CD4-positive, alpha-beta T cell (primary cell): ENCODE data around the gene EXD3. TPM values are rescaled to one million over a fixed set of nuclear protein-coding genes. Genes with fewer than 3 reads are reported as not detected.
A peak's percentile ranks its signal among the peaks of the same experiment; 100 is the strongest.

Experiments used
- ATAC-seq: fragments of 200-7000 bp; cut with Tn5 transposase; one replicate; pipeline ENCODE4 v1.10.0; 2022; ENCODE audit warnings: mild to moderate bottlenecking; ENCODE audit not compliant: poor library complexity
- CTCF ChIA-PET: fragments of 350-600 bp; sonication (Branson Sonifier 250); formaldehyde crosslinking; loops from one replicate; lab custom pipeline; 2021; ENCODE audit warnings: antibody characterized with exemption, inconsistent platforms; lab: Charles Lee
- POLR2A ChIA-PET: fragments of 350-600 bp; sonication (Branson Sonifier 250); formaldehyde crosslinking; loops from one replicate; lab custom pipeline; 2021; ENCODE audit warnings: antibody characterized with exemption, inconsistent platforms; lab: Charles Lee
- DNase-seq, 14 experiments: peaks; one replicate each; pipeline ENCODE4 v3.0.0-alpha.2; 2013 to 2020; ENCODE audit warnings: mixed read lengths in 2 of 14
- H3K27ac ChIP-seq, 2 donors: one replicate each; pipeline versions ENCODE4 v1.5.1 to v1.7.0; 2013; ENCODE audit warnings: low read length in 2 of 2, low read depth in 1 of 2, mild to moderate bottlenecking in 1 of 2
- H3K27me3 ChIP-seq, 2 experiments: 1 replicate in 1 of 2; 2 replicates in 1 of 2; pipeline versions ENCODE4 v1.6.1 to v1.7.0; 2013; ENCODE audit warnings: low read length in 2 of 2, control low read depth in 1 of 2, mild to moderate bottlenecking in 1 of 2, moderate library complexity in 1 of 2; ENCODE audit not compliant: insufficient read depth in 2 of 2, control insufficient read depth in 1 of 2
- H3K36me3 ChIP-seq: one replicate; pipeline ENCODE4 v1.6.1; 2013; ENCODE audit warnings: low read length, control low read depth; ENCODE audit not compliant: insufficient read depth
- H3K4me1 ChIP-seq: one replicate; pipeline ENCODE4 v1.6.1; 2013; ENCODE audit warnings: low read length, control low read depth; ENCODE audit not compliant: insufficient read depth
- H3K4me3 ChIP-seq: one replicate; pipeline ENCODE4 v1.5.1; 2013; ENCODE audit warnings: mild to moderate bottlenecking, low read length, moderate library complexity
- H3K9me3 ChIP-seq, 2 experiments: 1 replicate in 1 of 2; 2 replicates in 1 of 2; pipeline versions ENCODE4 v1.6.1 to v1.7.0; 2013; ENCODE audit warnings: low read length in 2 of 2, mild to moderate bottlenecking in 2 of 2, control low read depth in 1 of 2, moderate library complexity in 1 of 2; ENCODE audit not compliant: control insufficient read depth in 1 of 2, insufficient read depth in 1 of 2
- H3K27ac Mint-ChIP-seq: one replicate; pipeline ENCODE4 v1.8.0; 2020; ENCODE audit warnings: mixed read lengths
- H3K27me3 Mint-ChIP-seq: one replicate; pipeline ENCODE4 v1.8.0; 2021; ENCODE audit warnings: mixed read lengths
- H3K36me3 Mint-ChIP-seq: one replicate; pipeline ENCODE4 v1.8.0; 2021; ENCODE audit warnings: low read depth, mixed read lengths
- H3K4me1 Mint-ChIP-seq: one replicate; pipeline ENCODE4 v1.8.0; 2021; ENCODE audit warnings: low read depth, mixed read lengths
- H3K4me3 Mint-ChIP-seq: one replicate; pipeline ENCODE4 v1.8.0; 2020; ENCODE audit warnings: mild to moderate bottlenecking, mixed read lengths
- H3K9me3 Mint-ChIP-seq: one replicate; pipeline ENCODE4 v1.8.0; 2020; ENCODE audit warnings: mixed read lengths
- CTCF ChIP-seq: fragments of 200-600 bp; IDR thresholded peaks from one replicate; pipeline ENCODE4 v1.8.0; 2022; ENCODE audit warnings: antibody characterized with exemption, mild to moderate bottlenecking
- intact Hi-C, 2 experiments: fragments of 100-400 bp; cut with DNase I in 1 of 2; cut with micrococcal nuclease in 1 of 2; formaldehyde crosslinking; loops; one replicate each; pipeline versions ENCODE4 v1.15.1 to v1.9.0; 2023 to 2025; cut with DNase I, micrococcal nuclease
- total RNA-seq, 174 experiments: library from RNA in 2 of 174; stranded (reverse) in 2 of 174; gene quantifications; one replicate each; pipeline ENCODE4 v1.2.3 and lab custom pipeline; 2021 to 2026

The EXD3 gene
- total RNA-seq, 2 experiments from 2014 or later = 14.9 to 16.9 TPM

GRCh38 chr9:137382444-137383080 lies 40.4 kb downstream of the EXD3 start:
- H3K36me3 Mint-ChIP-seq = no peaks in the 10 kb centered on the region

GRCh38 chr9:137381501-137382443 lies 41.2 kb downstream of the EXD3 start:
- Mint-ChIP-seq H3K4me1 (peaks cover 4% of the 10 kb centered on the region), H3K4me3 (no peak overlapping the region), H3K27ac (no peak overlapping the region), H3K36me3 (no peaks in the 10 kb centered on the region), H3K27me3 (no peaks in the 10 kb centered on the region), H3K9me3 (no peaks in the 10 kb centered on the region)
- no peaks in the 10 kb centered on the region for H3K36me3 ChIP-seq
- POLR2A ChIA-PET = no interaction called here
- no peaks in the 10 kb centered on the region for H3K27me3 ChIP-seq
- H3K9me3 ChIP-seq = peaks cover 0 to 3% of the 10 kb centered on the region in 2 experiments
- H3K4me3 ChIP-seq = no peak overlapping the region
- CTCF ChIA-PET = interaction anchor here (0.7 kb wide), 1 partner anchor 29 kb away, joined by 3 read pairs; no protein-coding TSS in a partner anchor
- ATAC-seq (no peak), DNase-seq (peak in 1 of 14 experiments; percentile 9)
- no peak overlapping the region for H3K27ac ChIP-seq
- intact Hi-C loops = no loop called here
- peaks cover 6% of the 10 kb centered on the region for H3K4me1 ChIP-seq
- TF ChIP-seq CTCF = no peak

More at GRCh38 chr9:137382444-137383080, 40.4 kb downstream of the EXD3 start:
- no peaks in the 10 kb centered on the region for H3K27me3 ChIP-seq
- intact Hi-C loops = no loop called here
- peaks cover 0 to 3% of the 10 kb centered on the region in 2 experiments for H3K9me3 ChIP-seq
- peaks cover 14% of the 10 kb centered on the region for H3K4me1 ChIP-seq
- no peaks in the 10 kb centered on the region for H3K36me3 ChIP-seq
- no peak overlapping the region for H3K27ac ChIP-seq
- H3K4me1 Mint-ChIP-seq = peaks cover 10% of the 10 kb centered on the region
- ChIA-PET POLR2A (no interaction called here), CTCF (no interaction called here)
- no peaks in the 10 kb centered on the region for H3K27me3 Mint-ChIP-seq
- DNase-seq (peak in 2 of 14 experiments; percentile 16 to 32), ATAC-seq (no peak)
- no peak for TF ChIP-seq CTCF
- H3K4me3 ChIP-seq = no peak overlapping the region
- H3K4me3 Mint-ChIP-seq = no peak overlapping the region
- H3K9me3 Mint-ChIP-seq = no peaks in the 10 kb centered on the region
- no peak overlapping the region for H3K27ac Mint-ChIP-seq

GRCh38 chr9:137380606-137381005 lies 42.4 kb downstream of the EXD3 start:
- Mint-ChIP-seq H3K4me3 (no peak overlapping the region), H3K27ac (no peak overlapping the region), H3K36me3 (no peaks in the 10 kb centered on the region), H3K9me3 (no peaks in the 10 kb centered on the region), H3K27me3 (no peaks in the 10 kb centered on the region), H3K4me1 (peaks cover 4% of the 10 kb centered on the region)
- H3K9me3 ChIP-seq = peaks cover 0 to 3% of the 10 kb centered on the region in 2 experiments
- H3K4me1 ChIP-seq = no peaks in the 10 kb centered on the region
- POLR2A ChIA-PET = no interaction called here
- ATAC-seq (no peak), DNase-seq (no peak)
- no peak overlapping the region for H3K4me3 ChIP-seq
- H3K27me3 ChIP-seq = no peaks in the 10 kb centered on the region
- CTCF ChIA-PET = interaction anchor here (0.7 kb wide), 1 partner anchor 28 kb away, joined by 3 read pairs; no protein-coding TSS in a partner anchor
- H3K27ac ChIP-seq = no peak overlapping the region
- intact Hi-C loops = no loop called here
- TF ChIP-seq CTCF = no peak
- H3K36me3 ChIP-seq = no peaks in the 10 kb centered on the region
